GM12878 (cell line): Measurements from ENCODE around the gene EBP.

Experiments used
- ATF2 ChIP-seq: IDR thresholded peaks from 2 replicates; pipeline ENCODE4 v1.6.1; 2012; ENCODE audit warnings: low read length, inconsistent platforms
- ATF3 ChIP-seq: IDR thresholded peaks from 2 replicates; pipeline ENCODE4 v1.6.1; 2011; ENCODE audit warnings: low read depth, mild to moderate bottlenecking, low read length, moderate library complexity, borderline replicate concordance; ENCODE audit errors: extremely low read depth
- CTCF ChIP-seq, 3 experiments: IDR thresholded peaks in 2 of 3; conservative IDR thresholded peaks in 1 of 3; 2 replicates each; pipeline ENCODE4 v1.5.1; 2011; ENCODE audit warnings: low read depth in 3 of 3, low read length in 3 of 3, mild to moderate bottlenecking in 3 of 3, control low read depth in 2 of 3, moderate library complexity in 2 of 3, inconsistent platforms in 1 of 3, mixed read lengths in 1 of 3; ENCODE audit not compliant: control insufficient read depth in 2 of 3, insufficient read depth in 1 of 3; ENCODE audit errors: extremely low read depth in 1 of 3
- EGR1 ChIP-seq, 2 experiments: IDR thresholded peaks; 1 replicate in 1 of 2; 2 replicates in 1 of 2; pipeline ENCODE4 v1.6.1; 2011 to 2012; ENCODE audit warnings: low read depth in 2 of 2, low read length in 2 of 2, borderline replicate concordance in 1 of 2, mild to moderate bottlenecking in 1 of 2, moderate library complexity in 1 of 2
- EP300 ChIP-seq, 2 experiments: fragments of 150-350 bp in 1 of 2; IDR thresholded peaks; 2 replicates each; pipeline ENCODE4 v1.6.1; 2011 to 2012; ENCODE audit warnings: low read depth in 2 of 2, low read length in 2 of 2, borderline replicate concordance in 1 of 2, improper control_type of control experiment in 1 of 2, inconsistent platforms in 1 of 2; ENCODE audit not compliant: control insufficient read depth in 1 of 2
- EZH2 ChIP-seq: IDR thresholded peaks from 2 replicates; pipeline ENCODE4 v1.6.1; 2012; ENCODE audit warnings: low read depth, mild to moderate bottlenecking, control low read depth, inconsistent platforms, low read length, borderline replicate concordance; ENCODE audit not compliant: control insufficient read depth
- JUND ChIP-seq: IDR thresholded peaks from 2 replicates; pipeline ENCODE4 v1.6.1; 2012; ENCODE audit warnings: low read depth, mild to moderate bottlenecking, low read length, improper control_type of control experiment, moderate library complexity
- MYC ChIP-seq: IDR thresholded peaks from 2 replicates; pipeline ENCODE4 v1.6.1; 2011; ENCODE audit warnings: mild to moderate bottlenecking, low read length, moderate library complexity, inconsistent platforms; ENCODE audit not compliant: insufficient read depth, insufficient replicate concordance, insufficient read length, severe bottlenecking
- POLR2A ChIP-seq: IDR thresholded peaks from 2 replicates; pipeline ENCODE4 v1.6.1; 2011; ENCODE audit warnings: low read depth, mild to moderate bottlenecking, low read length
- REST ChIP-seq: IDR thresholded peaks from 2 replicates; pipeline ENCODE4 v1.6.1; 2012; ENCODE audit warnings: mild to moderate bottlenecking, low read depth, low read length

- no peak for TF ChIP-seq EZH2
- no peak for TF ChIP-seq CTCF (IDR thresholded peaks at IDR 0.05 in 2 of 3, conservative IDR thresholded peaks at IDR 0.05 in 1 of 3; ENCODE audit: control insufficient read depth in 2 of 3, extremely low read depth in 1 of 3, insufficient read depth in 1 of 3, low read depth in 3 of 3, low read length in 3 of 3)
- TF ChIP-seq EP300 (IDR thresholded peaks at IDR 0.05; ENCODE audit: borderline replicate concordance in 1 of 2, control insufficient read depth in 1 of 2, low read depth in 2 of 2, low read length in 2 of 2), result no peak
- no peak for TF ChIP-seq POLR2A
- TF ChIP-seq REST, result no peak
- no peak for TF ChIP-seq JUND
- no peak for TF ChIP-seq ATF2
- TF ChIP-seq EGR1 (IDR thresholded peaks at IDR 0.05; ENCODE audit: borderline replicate concordance in 1 of 2, low read depth in 2 of 2, low read length in 2 of 2), result no peak
- no peak for TF ChIP-seq ATF3
- no peak for TF ChIP-seq MYC
Measured at GRCh38 chrX:48520976-48521352, 644 bp upstream of the EBP start.
